CD4-positive, alpha-beta T cell treated with Interleukin-6 at 100 ng/mL for 8 hours (primary cell): ENCODE measurements around the gene FXYD6.
"Not testable (repeated sequence)": the region's sequence is repeated elsewhere in the genome, so short reads cannot be mapped to it uniquely, and the experiment has no call there.

ENCODE experiments used
- DNase-seq: peaks from one replicate; pipeline ENCODE4 v3.0.0-alpha.2; 2020; ENCODE audit warnings: mixed read lengths, low spot score

Gene FXYD6

DNA sequence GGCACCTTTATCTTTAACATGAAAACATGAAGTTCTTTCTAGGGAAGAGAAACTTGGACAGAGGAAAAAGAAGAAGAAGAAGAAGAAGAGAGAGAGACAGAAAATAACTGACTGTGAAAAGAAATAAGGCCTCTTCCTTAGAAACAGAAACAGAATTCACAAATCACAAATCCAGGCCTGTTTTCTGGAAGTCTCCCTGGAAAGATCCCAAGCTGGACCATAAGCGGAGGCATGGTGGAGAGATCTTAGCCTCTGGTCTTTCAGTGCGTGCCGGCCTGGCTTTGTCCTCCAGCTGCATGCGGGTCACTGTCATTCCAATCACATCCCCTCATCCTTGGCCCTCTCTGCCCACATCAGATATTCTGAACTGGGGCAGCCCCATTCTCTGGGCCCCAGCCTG, 6.9 kb downstream of the FXYD6 start:
- DNase-seq: no peak

DNA sequence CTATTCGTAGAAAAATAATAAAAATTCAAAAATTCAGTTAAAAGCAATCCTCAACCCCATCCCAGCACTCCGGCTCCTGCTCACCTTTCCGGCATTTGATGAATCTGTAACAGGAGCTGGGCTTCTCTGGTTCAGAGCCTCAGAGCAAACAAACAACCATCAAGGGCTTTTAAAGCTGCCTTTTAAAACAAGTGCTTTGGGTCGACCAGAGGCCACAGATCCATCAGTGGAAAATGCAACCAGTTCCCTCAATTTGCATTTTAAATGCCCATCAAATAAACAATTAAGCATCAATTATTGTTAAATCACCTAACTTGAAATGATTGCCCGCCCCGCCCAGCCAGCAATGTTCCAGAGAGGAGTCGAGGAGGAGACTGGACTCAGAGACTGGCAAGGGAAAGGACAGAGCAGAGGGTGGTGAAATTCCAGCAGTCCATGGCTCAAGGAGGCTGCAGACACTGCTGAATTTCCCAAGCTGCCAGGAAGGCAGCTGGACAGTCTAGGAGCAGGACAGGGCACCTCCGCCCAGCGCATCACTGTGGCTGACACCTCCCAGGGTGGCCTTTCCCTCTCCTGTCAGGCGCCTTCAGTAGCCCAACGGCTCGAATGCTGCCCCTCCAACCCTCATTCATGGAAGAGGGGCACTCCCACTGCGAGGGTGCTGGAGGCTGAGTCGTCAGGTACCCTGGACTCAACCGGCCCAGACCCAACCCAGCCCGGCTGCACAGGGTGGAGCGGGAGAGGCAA, 7.5 kb downstream of the FXYD6 start:
- no peak for DNase-seq

DNA sequence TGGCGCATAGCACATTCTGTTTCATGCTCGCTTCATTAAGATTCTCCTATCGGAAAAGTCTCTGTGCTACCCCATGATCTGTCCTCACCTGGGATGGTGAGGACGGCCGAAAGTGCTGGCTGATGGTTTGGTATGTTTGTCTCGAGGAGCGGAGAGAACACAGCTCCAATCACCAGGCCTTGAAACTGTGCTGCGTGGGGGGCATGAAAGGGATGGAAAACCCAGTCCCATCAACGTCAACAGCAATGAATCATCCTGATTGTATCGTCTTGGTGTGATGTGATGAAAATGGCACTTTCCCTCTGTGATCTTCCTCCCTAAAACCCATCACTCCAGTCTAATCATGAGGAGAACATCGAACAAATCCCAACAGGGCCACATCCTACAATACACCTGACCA, 8.4 kb downstream of the FXYD6 start:
- DNase-seq: no peak

DNA sequence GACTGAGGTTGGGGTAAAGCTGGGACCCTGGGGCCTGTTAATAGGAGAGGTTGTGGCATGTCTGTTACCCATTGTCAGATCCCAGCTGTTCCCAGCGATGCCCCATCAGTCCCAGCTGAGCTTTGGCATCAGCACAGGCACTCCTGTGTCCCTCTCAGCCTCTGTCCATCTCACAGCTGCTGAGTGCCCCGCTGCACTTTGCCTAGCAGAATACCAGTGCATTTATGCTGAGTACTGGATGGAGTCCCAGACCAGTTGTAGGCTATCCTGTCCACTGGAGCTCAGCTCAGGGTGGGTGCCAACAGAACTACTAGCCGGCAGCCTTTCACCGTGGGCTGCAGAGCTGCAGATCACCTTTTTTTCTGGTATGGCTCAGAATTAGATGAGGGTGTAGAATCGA, 9.9 kb downstream of the FXYD6 start:
- DNase-seq: no peak

DNA sequence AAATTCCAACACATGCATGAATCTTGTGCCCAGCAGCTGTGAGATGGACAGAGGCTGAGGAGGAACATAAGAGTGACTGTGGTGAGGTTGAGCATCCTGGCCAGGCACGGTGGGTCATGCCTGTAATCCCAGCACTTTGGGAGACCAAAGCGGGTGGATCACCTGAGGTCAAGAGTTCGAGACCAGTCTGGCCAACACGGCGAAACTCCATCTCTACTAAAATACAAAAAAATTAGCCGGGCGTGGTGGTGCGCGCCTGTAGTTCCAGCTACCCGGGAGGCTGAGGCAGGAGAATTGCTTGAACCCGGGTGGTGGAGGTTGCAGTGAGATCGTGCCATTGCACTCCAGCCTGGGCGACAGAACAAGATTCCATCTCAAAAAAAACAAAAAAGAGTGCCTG, 10.9 kb downstream of the FXYD6 start:
- not testable (repeated sequence) for DNase-seq

DNA sequence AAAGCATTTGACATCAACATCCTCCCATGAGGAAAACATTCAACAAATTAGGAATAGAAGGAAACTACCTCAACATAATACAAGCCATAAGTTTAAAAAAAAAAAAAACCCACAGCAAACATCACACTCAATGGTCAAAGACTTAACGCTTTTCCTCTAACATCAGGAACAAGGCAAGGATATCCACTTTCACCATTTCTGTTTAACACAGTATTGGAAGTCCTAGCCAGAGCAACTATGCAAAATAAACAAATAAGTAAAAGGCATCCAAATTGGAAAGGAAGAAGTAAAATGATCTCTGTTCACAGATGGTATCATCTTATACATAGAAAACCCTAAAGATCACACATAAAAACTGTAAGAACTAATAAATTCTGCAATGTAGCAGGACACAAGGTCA, 13.1 kb downstream of the FXYD6 start:
- no peak for DNase-seq

DNA sequence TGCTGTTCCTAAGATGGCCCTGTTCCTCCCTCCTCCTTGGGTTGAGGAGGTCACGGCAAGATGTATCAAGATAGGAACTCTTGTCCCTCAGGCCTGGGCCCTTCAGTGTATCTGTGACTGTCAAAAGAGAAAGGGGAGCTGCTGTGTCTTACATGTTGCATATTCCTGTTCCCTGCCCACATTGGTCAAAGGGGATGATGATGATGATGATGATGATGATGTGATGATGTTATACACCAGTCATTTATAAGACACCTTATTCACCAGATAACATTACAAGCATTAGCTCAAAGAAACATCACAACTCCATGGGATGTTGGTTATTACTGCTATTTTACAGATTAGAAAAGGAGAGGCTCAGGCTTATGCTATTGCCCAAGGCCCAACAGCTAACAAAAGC, 13.7 kb downstream of the FXYD6 start:
- no peak for DNase-seq

DNA sequence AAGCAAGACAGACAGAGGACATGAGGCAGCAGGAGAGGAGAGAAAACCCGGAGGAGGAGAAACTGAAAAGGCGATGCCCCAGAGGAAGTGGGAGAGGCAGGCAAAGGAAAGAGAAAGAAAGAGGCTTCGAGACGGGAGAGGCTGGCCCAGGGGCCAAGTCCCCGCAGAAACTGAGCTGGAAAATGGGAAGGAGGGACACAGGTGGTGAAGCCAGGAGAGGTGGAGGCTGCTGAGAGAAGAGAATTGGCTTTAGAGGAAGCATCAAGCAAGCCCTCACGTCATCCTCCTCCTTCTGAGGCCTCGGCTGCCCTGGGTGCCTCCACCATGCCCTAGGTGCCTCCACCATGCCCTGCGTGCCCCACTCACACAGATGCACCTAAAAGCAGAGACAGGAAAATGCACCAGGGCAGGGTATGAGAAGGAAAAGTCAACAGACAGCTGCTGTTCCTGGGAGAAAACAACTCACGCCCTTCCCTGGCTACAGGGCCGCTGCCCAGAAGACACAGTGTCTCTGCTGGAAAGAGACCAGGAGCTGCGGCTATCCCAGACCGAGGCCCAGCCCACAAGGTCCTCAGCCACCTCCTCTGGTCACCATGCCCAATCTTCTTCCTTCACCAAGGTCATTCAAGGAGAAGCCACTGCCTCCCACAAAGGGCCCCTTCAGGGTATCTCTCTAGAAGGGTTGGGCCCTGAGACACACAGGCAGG, 14.3 kb downstream of the FXYD6 start:
- no peak for DNase-seq

DNA sequence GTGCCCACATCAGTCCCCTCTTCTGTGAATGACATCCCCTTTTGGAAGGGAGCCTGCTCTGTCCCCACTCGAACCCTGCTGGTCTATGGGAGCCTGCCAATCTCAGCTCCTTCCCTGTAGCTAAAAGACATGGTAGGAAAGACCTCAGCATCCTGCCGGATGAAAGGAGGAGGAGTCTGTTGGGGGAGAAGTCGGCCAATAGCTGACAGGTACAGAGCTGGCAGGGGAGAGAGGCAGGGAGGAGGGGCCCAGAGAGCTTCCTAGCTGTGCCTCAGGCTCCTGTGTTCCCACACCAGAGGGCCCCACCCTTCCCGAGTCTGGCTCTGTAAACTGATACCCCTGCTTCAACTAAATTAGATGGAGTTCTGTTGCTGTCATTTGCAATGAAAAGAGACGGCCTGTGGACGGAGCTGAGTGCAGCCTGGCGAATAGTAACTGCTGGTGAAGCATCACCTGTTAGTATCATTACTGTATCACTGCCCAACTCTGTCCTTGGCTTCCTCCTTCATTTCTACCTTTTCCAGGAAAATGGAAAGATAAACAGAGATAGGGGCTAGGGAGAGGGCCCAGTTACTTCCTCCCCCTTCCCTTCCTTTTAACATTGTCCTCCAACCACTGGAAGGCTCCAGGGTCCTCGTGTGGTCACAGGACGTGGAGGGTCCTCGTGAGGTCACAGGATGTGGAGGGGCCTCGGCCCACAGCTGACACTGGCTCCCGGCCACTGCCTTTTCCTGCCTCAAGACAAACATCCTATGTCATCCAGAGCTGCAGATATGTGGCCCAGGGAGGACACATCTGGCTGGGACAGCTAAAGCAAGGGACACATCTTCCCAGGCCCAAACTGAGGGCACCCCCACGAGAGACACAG, 15.1 kb downstream of the FXYD6 start:
- no peak for DNase-seq

DNA sequence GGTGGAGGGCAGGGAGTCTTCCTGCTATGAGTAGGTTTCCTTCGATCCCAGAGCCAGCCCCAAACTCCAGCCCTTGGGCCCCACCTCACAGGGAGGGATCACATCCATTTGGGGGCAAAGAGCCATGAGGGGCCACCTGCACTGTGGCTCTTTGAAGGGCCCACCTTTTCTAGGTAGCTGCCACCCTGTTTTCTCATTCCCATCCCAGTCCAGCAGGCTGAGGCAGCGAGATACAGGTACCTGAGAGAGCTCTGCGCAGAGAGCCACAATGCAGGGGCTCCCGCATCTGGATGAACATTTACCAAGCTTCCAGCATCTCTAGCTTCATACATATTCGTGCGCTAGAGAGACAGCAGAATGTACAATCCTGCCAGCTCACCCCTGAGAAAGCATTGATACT, 16.3 kb downstream of the FXYD6 start:
- DNase-seq: no peak

DNA sequence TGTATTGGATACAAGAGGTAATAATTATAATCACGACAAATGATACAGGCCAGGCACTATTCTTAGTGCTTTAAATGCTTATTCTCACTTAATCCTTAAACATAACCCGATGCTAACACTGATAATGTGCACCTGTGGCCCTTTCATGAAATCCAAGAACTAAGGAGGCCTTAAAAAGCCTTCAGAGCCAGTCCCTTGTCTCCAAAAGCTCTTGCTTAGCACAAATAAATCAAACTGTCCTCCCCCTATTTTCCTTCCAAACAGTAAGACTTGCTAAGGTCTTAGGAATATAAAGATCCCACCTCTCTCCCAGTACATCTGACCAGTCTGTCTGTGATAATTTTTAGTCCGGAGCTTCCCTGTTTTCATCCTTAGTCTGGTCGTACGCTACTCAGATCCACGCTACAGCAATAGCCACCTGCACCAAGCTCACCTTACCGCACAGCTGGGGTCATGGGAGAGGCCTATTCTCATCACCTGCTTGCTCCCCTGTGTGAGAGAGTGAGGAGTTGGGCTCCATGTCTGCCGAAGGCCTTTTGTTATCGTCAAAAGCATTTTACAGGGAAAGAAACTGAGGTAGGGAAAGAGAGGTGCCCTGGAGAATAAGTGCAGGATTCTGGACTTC, 16.9 kb downstream of the FXYD6 start:
- DNase-seq: no peak

DNA sequence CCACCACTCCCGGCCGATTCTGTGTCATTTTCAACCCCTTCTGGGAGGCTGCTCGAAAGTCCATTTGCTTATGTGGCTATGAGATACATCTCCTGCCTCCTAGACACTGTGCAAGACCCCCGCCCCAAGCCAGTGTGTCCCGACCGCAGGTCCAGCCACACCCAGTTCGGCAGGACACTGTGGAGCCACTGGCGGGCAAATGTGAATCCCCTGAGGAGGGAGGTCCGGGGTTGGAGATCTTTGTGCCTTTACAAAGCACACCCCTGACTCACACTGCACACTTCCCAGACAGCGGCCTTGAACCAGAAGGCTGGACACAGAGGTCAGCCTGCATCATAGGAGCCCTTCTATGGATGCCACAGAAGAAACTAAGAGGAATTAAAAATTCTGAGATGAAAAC, 17.4 kb downstream of the FXYD6 start:
- DNase-seq: no peak

DNA sequence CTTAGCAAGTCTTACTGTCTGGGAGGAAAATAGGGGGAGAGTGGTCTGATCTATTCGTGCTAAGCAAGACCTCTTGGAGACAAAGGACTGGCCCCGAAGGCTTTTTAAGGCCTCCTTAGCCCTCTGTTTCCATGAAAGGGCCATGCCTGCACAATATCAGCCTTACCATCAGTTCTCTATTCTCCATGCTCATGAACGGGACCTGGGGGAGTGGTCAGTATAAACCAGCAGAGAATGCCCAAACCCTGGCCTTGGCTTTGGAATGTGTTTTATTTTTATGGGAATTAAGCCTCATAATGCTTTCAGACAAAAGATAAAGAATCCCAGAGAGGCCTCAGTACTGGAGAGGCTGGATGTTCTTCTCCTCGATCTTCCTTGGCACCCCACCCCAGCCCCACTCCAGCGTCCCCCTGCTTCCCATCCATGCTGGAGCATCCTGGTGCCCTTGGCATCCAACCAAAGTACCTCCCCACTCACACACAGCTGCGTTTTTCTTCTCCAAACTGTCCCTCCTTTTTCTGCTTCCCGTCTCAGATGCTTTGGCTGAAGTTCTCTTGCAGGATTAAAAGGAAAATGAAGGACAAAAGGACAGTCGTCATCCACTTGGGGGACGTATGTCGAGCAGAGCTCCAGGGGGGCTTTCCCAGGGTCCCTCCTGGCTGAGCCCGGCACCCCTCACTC, 18.6 kb downstream of the FXYD6 start:
- DNase-seq: no peak

DNA sequence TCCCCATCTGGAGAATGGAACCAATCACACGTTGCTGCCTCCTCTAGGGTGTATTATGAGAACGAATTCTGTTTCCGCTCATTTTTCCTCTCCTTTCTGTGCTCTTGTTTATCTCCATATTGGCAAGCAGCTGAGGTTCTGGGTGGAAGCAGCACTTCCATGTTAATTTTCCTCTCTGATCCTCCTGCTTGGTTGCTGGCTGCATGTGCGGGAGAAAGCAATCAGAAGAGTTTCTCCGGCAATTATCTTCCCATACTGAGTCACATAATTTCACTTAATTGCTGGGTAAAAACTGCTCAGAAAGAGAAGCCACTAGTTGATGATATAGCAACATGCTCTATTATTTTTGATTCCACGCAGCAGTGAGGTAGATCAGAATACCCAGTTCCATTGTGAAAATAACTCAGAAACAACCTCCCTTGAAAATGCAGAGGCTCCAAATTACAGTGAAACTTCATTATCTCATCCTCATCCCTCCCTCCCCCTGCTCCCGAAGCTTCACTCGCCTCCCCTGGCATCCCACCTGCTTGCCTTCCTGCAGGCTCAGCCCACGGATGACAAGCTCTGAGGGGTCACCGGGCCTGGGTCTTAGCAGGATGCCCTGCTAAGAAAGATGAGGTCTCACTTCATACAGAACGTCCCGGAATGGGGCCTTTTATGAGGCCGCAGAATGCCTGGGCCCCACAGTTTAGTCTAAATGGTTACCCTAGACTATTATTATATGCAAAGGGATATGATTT, 20.4 kb downstream of the FXYD6 start:
- no peak for DNase-seq

DNA sequence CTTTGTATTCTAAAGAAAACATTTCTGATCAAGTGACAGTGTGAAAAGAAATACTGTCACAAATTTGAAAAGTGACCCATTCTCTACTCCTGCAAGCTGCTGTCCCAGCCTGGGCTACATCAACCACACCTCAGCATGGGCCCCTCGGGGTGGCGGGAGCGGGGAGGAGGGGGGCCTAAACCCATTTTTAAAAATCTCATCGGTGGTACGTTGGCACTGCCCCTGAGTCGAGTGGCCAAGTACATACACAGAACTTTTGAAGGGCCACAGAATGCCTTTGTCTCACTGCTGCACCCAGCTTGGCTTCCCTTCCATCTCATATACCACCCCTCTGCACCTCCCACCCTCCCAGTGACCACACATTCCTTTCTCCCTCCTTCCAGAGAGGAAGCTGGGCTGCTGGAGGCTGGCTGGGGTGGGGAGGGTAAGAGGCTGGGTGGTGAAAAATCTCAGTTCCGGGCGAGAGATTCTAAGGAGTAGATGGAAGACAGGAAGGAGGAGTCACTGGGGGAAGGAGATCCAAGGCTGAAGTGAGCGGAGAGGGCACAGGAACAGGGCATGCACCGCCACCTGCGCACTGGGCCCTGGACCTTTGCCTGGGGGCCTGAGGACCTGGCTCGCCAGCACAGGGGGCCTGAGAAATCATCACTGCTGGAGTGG, 21.1 kb downstream of the FXYD6 start:
- no peak for DNase-seq

DNA sequence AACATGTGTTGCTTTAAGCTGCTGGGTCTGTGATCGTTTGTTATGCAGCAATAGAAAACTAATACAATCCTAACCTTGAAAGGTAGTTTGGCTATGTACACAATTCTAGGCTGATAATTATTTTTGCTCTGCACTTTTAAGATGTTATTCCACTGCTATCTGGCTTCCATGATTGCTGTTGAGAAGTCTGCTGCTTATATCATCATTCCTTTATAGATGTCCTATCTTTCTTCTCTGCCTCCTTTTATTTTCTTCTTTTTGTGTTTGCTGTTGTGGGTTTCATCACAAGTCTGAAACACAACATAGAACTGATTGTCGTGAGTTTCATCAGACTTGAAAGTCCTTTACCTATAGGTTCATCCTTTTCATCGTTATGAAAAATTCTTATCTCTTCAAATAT, 24.1 kb downstream of the FXYD6 start:
- no peak for DNase-seq

DNA sequence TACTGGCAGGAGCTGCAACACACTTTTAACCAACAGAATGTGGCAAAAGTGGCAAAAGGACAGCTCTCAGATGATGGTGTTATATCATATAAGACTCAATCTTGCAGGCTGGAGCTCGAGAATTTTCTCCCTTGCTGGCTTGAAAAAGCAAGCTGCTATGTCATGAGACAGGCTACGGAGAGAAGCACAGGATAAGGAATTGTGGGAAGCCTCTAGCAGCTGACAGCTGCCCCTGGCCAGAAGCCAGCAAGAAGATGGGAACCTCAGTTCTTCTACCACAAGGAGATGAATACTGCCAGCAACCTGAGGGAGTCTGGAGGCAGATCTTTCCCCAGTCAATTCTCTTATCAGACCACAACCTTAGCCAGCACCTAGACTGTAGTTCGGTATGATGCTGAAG, 24.6 kb downstream of the FXYD6 start:
- no peak for DNase-seq

DNA sequence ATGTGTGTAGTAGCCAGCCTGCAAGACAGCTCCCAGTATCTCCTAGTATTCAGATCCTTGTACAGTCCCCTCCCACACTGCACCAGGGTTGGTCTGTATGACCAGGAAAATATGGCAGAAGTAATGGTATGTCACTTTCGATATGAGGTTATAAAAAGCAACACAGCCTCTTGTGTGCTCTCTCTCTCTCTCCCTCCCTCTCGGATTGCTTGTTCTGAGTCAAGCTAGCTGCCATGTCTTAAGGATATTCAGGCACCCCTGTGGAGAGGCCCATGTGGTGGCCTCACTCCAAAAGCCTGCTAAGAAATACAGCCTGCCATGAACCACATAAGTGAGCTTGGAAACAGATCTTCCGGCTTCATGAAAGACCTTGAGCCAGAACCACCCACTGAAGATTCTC, 25.4 kb downstream of the FXYD6 start:
- no peak for DNase-seq

DNA sequence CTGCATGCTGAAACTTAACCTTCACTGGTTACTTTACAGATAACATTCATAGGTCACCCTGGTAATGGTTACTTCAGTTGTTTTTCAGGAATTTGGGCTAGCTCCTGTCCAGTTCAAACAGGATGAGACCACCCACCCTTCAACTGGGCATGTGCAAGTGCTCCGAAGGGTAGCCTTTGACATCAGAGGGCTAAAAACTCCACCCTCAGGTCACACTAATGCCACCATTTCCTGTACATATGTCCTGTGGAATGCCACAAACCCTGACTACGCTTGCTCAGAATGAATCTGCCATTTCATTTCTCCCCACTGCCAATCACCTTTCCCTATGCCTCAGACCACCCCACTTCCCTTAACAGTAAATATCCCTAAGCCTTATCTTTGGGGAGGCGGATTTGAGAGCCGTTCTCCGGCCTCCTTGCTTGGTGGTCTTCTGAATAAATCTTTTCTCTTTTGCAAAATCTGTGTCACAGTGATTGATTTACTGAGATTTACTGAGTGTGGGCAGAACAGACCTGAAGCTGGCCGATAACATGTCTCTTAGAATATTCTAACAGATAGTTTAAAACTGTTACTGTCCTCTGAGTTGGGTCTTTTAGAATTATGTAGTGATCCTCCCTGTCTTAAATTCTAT, 26.6 kb downstream of the FXYD6 start:
- DNase-seq: no peak
